Kidney (tissue), 14 donors: ENCODE results near the gene IPO4. TPM values are rescaled to one million over a fixed set of nuclear protein-coding genes. Genes with fewer than 3 reads are reported as not detected.
"Not testable (repeated sequence)": the region's sequence is repeated elsewhere in the genome, so short reads cannot be mapped to it uniquely, and the experiment has no call there.

Experiments
- DNase-seq, 5 donors: peaks; one replicate each; pipeline ENCODE4 v3.0.0-alpha.2; 2013 to 2020
- FAIRE-seq: peaks from 2 replicates; lab custom pipeline; 2012; peaks lifted over from hg19 to GRCh38; lab: Jason Lieb, UNC
- H3K27ac ChIP-seq, 2 donors: one replicate each; pipeline ENCODE4 v1.7.0; 2013; ENCODE audit warnings: low read depth in 2 of 2, low read length in 2 of 2, inconsistent platforms in 1 of 2
- H3K27me3 ChIP-seq: one replicate; pipeline ENCODE4 v1.7.1; 2013; ENCODE audit warnings: low read length, inconsistent platforms; ENCODE audit not compliant: control insufficient read depth, insufficient read depth
- H3K36me3 ChIP-seq, 3 donors: one replicate each; pipeline versions ENCODE4 v1.7.0 to v1.7.1; 2013; ENCODE audit warnings: low read length in 3 of 3, control low read depth in 1 of 3, inconsistent platforms in 1 of 3; ENCODE audit not compliant: insufficient read depth in 3 of 3, control insufficient read depth in 2 of 3
- H3K4me1 ChIP-seq, 3 donors: one replicate each; pipeline versions ENCODE4 v1.7.0 to v1.7.1; 2013; ENCODE audit warnings: low read length in 3 of 3, inconsistent platforms in 1 of 3, low read depth in 1 of 3; ENCODE audit not compliant: control insufficient read depth in 2 of 3, insufficient read depth in 2 of 3
- H3K4me3 ChIP-seq, 3 donors: one replicate each; pipeline versions ENCODE4 v1.7.0 to v1.8.1; 2013; ENCODE audit warnings: low read length in 3 of 3, control low read depth in 1 of 3, inconsistent platforms in 1 of 3
- H3K9ac ChIP-seq, 3 donors: one replicate each; pipeline versions ENCODE4 v1.7.0 to v1.7.1; 2013; ENCODE audit warnings: low read length in 3 of 3, control low read depth in 1 of 3, inconsistent platforms in 1 of 3
- H3K9me3 ChIP-seq, 3 donors: one replicate each; pipeline versions ENCODE4 v1.7.0 to v1.7.1; 2013; ENCODE audit warnings: low read length in 3 of 3, control low read depth in 1 of 3, inconsistent platforms in 1 of 3; ENCODE audit not compliant: control insufficient read depth in 2 of 3, insufficient read depth in 1 of 3
- CTCF ChIP-seq: IDR thresholded peaks from 3 replicates; pipeline ENCODE4 v1.5.1; 2012; ENCODE audit warnings: mild to moderate bottlenecking, moderate library complexity, borderline replicate concordance; ENCODE audit not compliant: insufficient read depth; ENCODE audit errors: extremely low read depth
- intact Hi-C: fragments of 100-400 bp; cut with DNase I; formaldehyde crosslinking; loops from one replicate; pipeline ENCODE4 v1.11.1; 2022
- polyA plus RNA-seq: library from polyadenylated mRNA; stranded (reverse); fragments of 350-450 nt; fragmentation: Illumina TruSeq; extraction: RNeasy Lipid Tissue Mini Kit (QIAGEN cat#74804); gene quantifications from one replicate; pipeline ENCODE4 v1.2.3, GENCODE V29; 2014; ENCODE audit warnings: low read depth, low replicate concordance; ENCODE audit not compliant: insufficient read depth
- total RNA-seq: library from RNA; stranded (reverse); fragmentation: NEBNext Ultra II Directional; extraction: Animal tissue kit (Norgen Biotek cat#: 25700); gene quantifications from one replicate; pipeline ENCODE4 v1.2.1, GENCODE V29; 2021
- donor health status: control.
- donor health status: control.
- donor health status: control.
- donor health status: control.
- donor health status: control.
- donor health status: DM: yes; HTN: yes; CAD: no.
- donor health status: Normal renal cell carcinoma (clear cell type).

IPO4 gene
- total and polyA plus RNA-seq, 2 donors from 2014 or later: 22.2 to 49.5 TPM

GRCh38 chr14:24207104-24207551, 18.5 kb upstream of the IPO4 start:
- H3K9me3 ChIP-seq: no peaks in the 10 kb centered on the region
- DNase-seq: no peak
- no peak for FAIRE-seq
- no peak overlapping the region for H3K4me3 ChIP-seq
- no peaks in the 10 kb centered on the region for H3K4me1 ChIP-seq
- TF ChIP-seq CTCF: no peak
- H3K9ac ChIP-seq: no peak overlapping the region
- H3K27me3 ChIP-seq: no peaks in the 10 kb centered on the region
- intact Hi-C loops: no loop called here
- peaks cover 7 to 47% (median 36%) of the 10 kb centered on the region in 3 donors for H3K36me3 ChIP-seq
- no peak overlapping the region for H3K27ac ChIP-seq

GRCh38 chr14:24206260-24207103, 17.9 kb upstream of the IPO4 start:
- H3K9me3 ChIP-seq: no peaks in the 10 kb centered on the region
- intact Hi-C loops: no loop called here
- no peak overlapping the region for H3K4me3 ChIP-seq
- no peaks in the 10 kb centered on the region for H3K27me3 ChIP-seq
- no peaks in the 10 kb centered on the region for H3K4me1 ChIP-seq
- peaks cover 7 to 44% (median 36%) of the 10 kb centered on the region in 3 donors for H3K36me3 ChIP-seq
- TF ChIP-seq CTCF: no peak
- H3K27ac ChIP-seq: no peak overlapping the region
- no peak overlapping the region for H3K9ac ChIP-seq
- FAIRE-seq (no peak), DNase-seq (no peak)

GRCh38 chr14:24204163-24205146, 15.8 kb upstream of the IPO4 start:
- no peaks in the 10 kb centered on the region for H3K9me3 ChIP-seq
- no peak overlapping the region for H3K4me3 ChIP-seq
- no peaks in the 10 kb centered on the region for H3K27me3 ChIP-seq
- H3K9ac ChIP-seq: no peak overlapping the region
- intact Hi-C loops: no loop called here
- DNase-seq: no peak
- H3K36me3 ChIP-seq: peaks cover 5 to 30% (median 26%) of the 10 kb centered on the region in 3 donors
- FAIRE-seq: no peak
- no peak overlapping the region for H3K27ac ChIP-seq
- H3K4me1 ChIP-seq: no peaks in the 10 kb centered on the region
- TF ChIP-seq CTCF: no peak

- H3K27ac ChIP-seq, FAIRE-seq, DNase-seq, H3K9me3 ChIP-seq, H3K9ac ChIP-seq, H3K27me3 ChIP-seq, H3K4me3 ChIP-seq, H3K4me1 ChIP-seq, intact Hi-C loops: not testable (repeated sequence)
- H3K36me3 ChIP-seq: peaks cover 5 to 24% (median 23%) of the 10 kb centered on the region in 3 donors
Observed at GRCh38 chr14:24203249-24203886, 14.8 kb upstream of the IPO4 start.

- H3K27me3 ChIP-seq, intact Hi-C loops, H3K9me3 ChIP-seq, FAIRE-seq, H3K4me1 ChIP-seq, H3K4me3 ChIP-seq, DNase-seq, H3K27ac ChIP-seq, H3K9ac ChIP-seq: not testable (repeated sequence)
- H3K36me3 ChIP-seq: peaks cover 0 to 20% (median 19%) of the 10 kb centered on the region in 3 donors
Observed at GRCh38 chr14:24202538-24202937, 13.9 kb upstream of the IPO4 start.
